ENCODE results near the gene ATN1.
A peak's percentile ranks its signal among the peaks of the same experiment; 100 is the strongest.

DNA sequence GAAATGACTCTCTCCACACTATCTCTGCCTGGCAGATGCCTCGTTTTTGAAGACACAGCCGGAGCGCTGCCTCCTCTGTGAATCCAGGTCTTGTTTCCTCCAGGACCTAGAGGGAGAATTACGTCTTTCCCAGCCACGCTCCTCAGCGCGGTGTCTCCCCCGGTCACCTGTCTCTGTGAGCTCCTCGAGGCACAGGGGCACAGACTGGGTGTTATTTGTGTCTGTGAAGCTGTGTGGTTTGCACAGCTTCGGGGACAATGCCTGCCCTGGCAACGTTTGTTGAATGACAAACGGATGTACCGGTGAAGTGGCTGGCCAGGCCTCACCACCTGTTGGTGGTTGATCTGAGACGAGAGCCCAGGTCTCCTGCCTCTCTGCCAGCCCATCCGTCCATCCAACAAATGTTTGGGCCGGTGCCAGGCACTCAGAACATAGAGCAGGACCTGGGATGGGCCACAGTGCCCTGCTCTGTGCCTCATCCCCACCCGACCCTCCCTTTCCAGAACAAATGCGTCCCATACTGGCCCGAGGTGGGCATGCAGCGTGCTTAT is 29.5 kb downstream of the ATN1 start:
- TF ChIP-seq, protein P1, sequence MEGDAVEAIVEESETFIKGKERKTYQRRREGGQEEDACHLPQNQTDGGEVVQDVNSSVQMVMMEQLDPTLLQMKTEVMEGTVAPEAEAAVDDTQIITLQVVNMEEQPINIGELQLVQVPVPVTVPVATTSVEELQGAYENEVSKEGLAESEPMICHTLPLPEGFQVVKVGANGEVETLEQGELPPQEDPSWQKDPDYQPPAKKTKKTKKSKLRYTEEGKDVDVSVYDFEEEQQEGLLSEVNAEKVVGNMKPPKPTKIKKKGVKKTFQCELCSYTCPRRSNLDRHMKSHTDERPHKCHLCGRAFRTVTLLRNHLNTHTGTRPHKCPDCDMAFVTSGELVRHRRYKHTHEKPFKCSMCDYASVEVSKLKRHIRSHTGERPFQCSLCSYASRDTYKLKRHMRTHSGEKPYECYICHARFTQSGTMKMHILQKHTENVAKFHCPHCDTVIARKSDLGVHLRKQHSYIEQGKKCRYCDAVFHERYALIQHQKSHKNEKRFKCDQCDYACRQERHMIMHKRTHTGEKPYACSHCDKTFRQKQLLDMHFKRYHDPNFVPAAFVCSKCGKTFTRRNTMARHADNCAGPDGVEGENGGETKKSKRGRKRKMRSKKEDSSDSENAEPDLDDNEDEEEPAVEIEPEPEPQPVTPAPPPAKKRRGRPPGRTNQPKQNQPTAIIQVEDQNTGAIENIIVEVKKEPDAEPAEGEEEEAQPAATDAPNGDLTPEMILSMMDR (IDR thresholded peaks at IDR 0.05 in 8 of 11, conservative IDR thresholded peaks at IDR 0.05 in 3 of 11), result no peak
- TF ChIP-seq POLR2A (IDR thresholded peaks at IDR 0.05) (no peak), POLR2AphosphoS5 (IDR thresholded peaks at IDR 0.05) (peak; percentile 26 to 50 (median 31))

Data from spleen (tissue), 7 donors.